Endothelial cell of umbilical vein (primary cell): ENCODE measurements around the gene DHX30. TPM values are rescaled to one million over a fixed set of nuclear protein-coding genes. Genes with fewer than 3 reads are reported as not detected.

Source experiments
- BruUV-seq: library from RNA; stranded (reverse); fragments of 400-500 nt; replicated peaks from 2 replicates; lab custom pipeline; 2021; lab: Mats Ljungman, UMichigan
- CTCF ChIA-PET: fragments of 300-600, 350-600 bp; sonication (Branson Sonifier 250); formaldehyde crosslinking; loops from one replicate; lab custom pipeline; 2021; ENCODE audit warnings: antibody characterized with exemption, inconsistent platforms; lab: Charles Lee
- POLR2A ChIA-PET: fragments of 300-600, 350-600 bp; sonication (Branson Sonifier 250); formaldehyde crosslinking; loops from one replicate; lab custom pipeline; 2021; ENCODE audit warnings: antibody characterized with exemption, inconsistent platforms; lab: Charles Lee
- DNase-seq: peaks from one replicate; pipeline ENCODE4 v3.0.0-alpha.2; 2011; ENCODE audit warnings: low read depth, low spot score
- FAIRE-seq: peaks from 2 replicates; lab custom pipeline; 2011; peaks lifted over from hg19 to GRCh38; lab: Jason Lieb, UNC
- H2AFZ ChIP-seq: 2 replicates; pipeline ENCODE4 v1.6.0; 2012; ENCODE audit warnings: low read depth, low read length, control low read depth, inconsistent platforms
- H3K27ac ChIP-seq: 2 replicates; pipeline ENCODE4 v1.5.1; 2011; ENCODE audit warnings: low read depth, mild to moderate bottlenecking, control low read depth, low read length, moderate library complexity; ENCODE audit not compliant: insufficient read depth
- H3K27me3 ChIP-seq, 2 experiments: 2 replicates each; pipeline versions ENCODE4 v1.6.0 to v1.6.1; 2011; ENCODE audit warnings: low read length in 2 of 2, mixed read lengths in 1 of 2; ENCODE audit not compliant: control insufficient read depth in 2 of 2, insufficient read depth in 2 of 2
- H3K36me3 ChIP-seq, 2 experiments: 2 replicates in 1 of 2; 3 replicates in 1 of 2; pipeline ENCODE4 v1.5.1; 2011; ENCODE audit warnings: low read length in 2 of 2, mild to moderate bottlenecking in 1 of 2, moderate library complexity in 1 of 2; ENCODE audit not compliant: control insufficient read depth in 2 of 2, insufficient read depth in 2 of 2; ENCODE audit errors: extremely low read depth in 1 of 2
- H3K4me1 ChIP-seq: 3 replicates; pipeline ENCODE4 v1.5.1; 2011; ENCODE audit warnings: mild to moderate bottlenecking, low read length; ENCODE audit not compliant: control insufficient read depth, insufficient read depth; ENCODE audit errors: extremely low read depth
- H3K4me2 ChIP-seq: 2 replicates; pipeline ENCODE4 v1.6.1; 2011; ENCODE audit warnings: low read length, control low read depth, mixed read lengths; ENCODE audit not compliant: insufficient read depth
- H3K4me3 ChIP-seq, 3 experiments: fragments of 200-600 bp in 1 of 3; sonication (generic), shearing (Covaris generic) in 1 of 3; replicated peaks in 1 of 3; 2 replicates each; pipeline ENCODE4 v1.5.1; 2011 to 2016; ENCODE audit warnings: control low read depth in 3 of 3, low read length in 3 of 3, mild to moderate bottlenecking in 2 of 3, inconsistent platforms in 1 of 3, low read depth in 1 of 3, moderate library complexity in 1 of 3; ENCODE audit not compliant: insufficient read depth in 1 of 3
- H3K79me2 ChIP-seq: 2 replicates; pipeline ENCODE4 v1.6.0; 2012; ENCODE audit warnings: low read length, inconsistent platforms; ENCODE audit not compliant: control insufficient read depth, insufficient read depth
- H3K9ac ChIP-seq: replicated peaks from 2 replicates; pipeline ENCODE3; 2011; ENCODE audit warnings: low read length, control low read depth; ENCODE audit not compliant: insufficient read depth; ENCODE audit errors: extremely low read depth
- H3K9me1 ChIP-seq: replicated peaks from 3 replicates; pipeline ENCODE4 v1.6.0; 2011; ENCODE audit warnings: mild to moderate bottlenecking, low read length; ENCODE audit not compliant: control insufficient read depth, insufficient read depth; ENCODE audit errors: extremely low read depth
- H3K9me3 ChIP-seq: replicated peaks from 2 replicates; pipeline ENCODE4 v1.5.1; 2012; ENCODE audit warnings: low read length, inconsistent platforms; ENCODE audit not compliant: control insufficient read depth, insufficient read depth
- H4K20me1 ChIP-seq: replicated peaks from 2 replicates; pipeline ENCODE3; 2011; ENCODE audit warnings: mild to moderate bottlenecking, low read length; ENCODE audit not compliant: control insufficient read depth, insufficient read depth; ENCODE audit errors: extremely low read depth
- CTCF ChIP-seq, 2 donors: IDR thresholded peaks; 1 replicate in 1 of 2; 2 replicates in 1 of 2; pipeline ENCODE4 v1.5.1; 2011; ENCODE audit warnings: low read length in 2 of 2, mild to moderate bottlenecking in 2 of 2, moderate library complexity in 2 of 2, control low read depth in 1 of 2, inconsistent platforms in 1 of 2, low read depth in 1 of 2; ENCODE audit not compliant: insufficient read depth in 1 of 2; ENCODE audit errors: extremely low read depth in 1 of 2
- EZH2 ChIP-seq: IDR thresholded peaks from 2 replicates; pipeline ENCODE4 v1.6.1; 2012; ENCODE audit warnings: borderline replicate concordance, low read depth, mild to moderate bottlenecking, moderate library complexity, low read length, inconsistent platforms; ENCODE audit not compliant: severe bottlenecking
- FOS ChIP-seq: IDR thresholded peaks from 2 replicates; pipeline ENCODE4 v1.6.1; 2011; ENCODE audit warnings: mild to moderate bottlenecking, low read length, moderate library complexity, borderline replicate concordance; ENCODE audit not compliant: insufficient read depth
- GATA2 ChIP-seq: IDR thresholded peaks from 2 replicates; pipeline ENCODE4 v1.7.0; 2011; ENCODE audit warnings: low read depth, mild to moderate bottlenecking, moderate library complexity, mixed read lengths, low read length; ENCODE audit not compliant: insufficient read length, insufficient read depth
- JUN ChIP-seq: IDR thresholded peaks from 2 replicates; pipeline ENCODE4 v1.6.1; 2011; ENCODE audit warnings: borderline replicate concordance, low read depth; ENCODE audit not compliant: insufficient read length, insufficient read depth
- MAX ChIP-seq: IDR thresholded peaks from 2 replicates; pipeline ENCODE4 v1.6.1; 2011; ENCODE audit not compliant: insufficient read depth, insufficient read length
- MYC ChIP-seq: IDR thresholded peaks from one replicate; pipeline ENCODE4 v1.6.1; 2011; ENCODE audit warnings: mild to moderate bottlenecking, low read depth, low read length
- POLR2A ChIP-seq: IDR thresholded peaks from 2 replicates; pipeline ENCODE4 v1.6.1; 2012; ENCODE audit warnings: low read depth, mild to moderate bottlenecking, control low read depth, low read length
- POLR2AphosphoS5 ChIP-seq: IDR thresholded peaks from 2 replicates; pipeline ENCODE4 v1.6.1; 2012; ENCODE audit warnings: low read depth, mild to moderate bottlenecking, control low read depth, low read length, moderate library complexity; ENCODE audit not compliant: insufficient read depth
- dilution Hi-C: fragments of 300-500 bp; cut with MboI; formaldehyde crosslinking; loops from one replicate; pipeline ENCODE4 v1.15.0; 2019; ENCODE audit warnings: low sequenced_read_pairs; ENCODE audit not compliant: extremely low pct_ligation_motif_present
- intact Hi-C: fragments of 100-400 bp; cut with micrococcal nuclease; formaldehyde crosslinking; loops from one replicate; pipeline ENCODE4 v1.10.0; 2022
- polyA plus RNA-seq, 4 experiments: library from polyadenylated mRNA; depleted of rRNA in 3 of 4; stranded (reverse) in 3 of 4; unstranded in 1 of 4; fragments of >200 nt; gene quantifications; 2 replicates each; pipeline versions ENCODE4 v1.2.1 to v1.2.3, GENCODE V29; 2011 to 2012; ENCODE audit warnings: missing spikeins in 1 of 4
- total RNA-seq: library from RNA; stranded (reverse); gene quantifications from 2 replicates; pipeline ENCODE4 v1.2.3, GENCODE V29; 2021

The DHX30 gene
- total and polyA plus RNA-seq, 2 donors (not counting 3 experiments of a cell fraction or from before 2014, with no cell fraction given) = 79.0 to 86.9 TPM

DNA sequence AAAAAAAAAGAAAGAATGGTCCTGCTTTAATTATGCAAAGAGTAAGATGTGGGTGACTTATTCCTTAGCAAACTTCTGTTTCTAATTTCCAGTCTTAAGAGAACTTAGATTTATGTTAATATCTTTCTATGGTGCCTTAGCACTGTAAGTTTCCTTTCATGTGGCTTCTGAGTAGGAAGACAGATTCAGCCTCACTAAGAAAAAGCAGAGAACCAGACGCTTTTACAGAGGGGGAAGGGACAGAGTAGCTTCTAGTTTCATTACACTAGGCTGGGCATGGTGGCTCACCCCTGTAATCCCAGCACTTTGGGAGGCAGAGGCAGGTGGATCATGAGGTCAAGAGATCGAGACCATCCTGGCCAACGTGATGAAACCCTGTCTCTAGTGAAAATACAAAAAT lies 95.0 kb downstream of the DHX30 start:
- no peak overlapping the region for H2AFZ ChIP-seq
- no peak overlapping the region for H3K27ac ChIP-seq
- CTCF ChIA-PET = interaction anchor here (0.7 kb wide), 1 partner anchor 21 kb away, joined by 5 read pairs; no protein-coding TSS in a partner anchor
- intact Hi-C loops (no loop called here), dilution Hi-C loops (no loop called here)
- H3K4me1 ChIP-seq = no peaks in the 10 kb centered on the region
- H3K4me3 ChIP-seq = no peak overlapping the region
- FAIRE-seq = no peak
- no peaks in the 10 kb centered on the region for H3K79me2 ChIP-seq
- H3K36me3 ChIP-seq = peaks cover 0 to 3% of the 10 kb centered on the region in 2 experiments
- TF ChIP-seq POLR2AphosphoS5 (no peak), FOS (no peak), MAX (no peak), MYC (no peak), POLR2A (no peak), CTCF (IDR thresholded peaks at IDR 0.05; ENCODE audit: extremely low read depth in 1 of 2, insufficient read depth in 1 of 2, low read depth in 1 of 2, low read length in 2 of 2) (no peak), EZH2 (no peak), JUN (no peak), GATA2 (no peak)
- H3K9me3 ChIP-seq = no peaks in the 10 kb centered on the region
- no peaks in the 10 kb centered on the region for H3K27me3 ChIP-seq
- no peak for DNase-seq
- no peak overlapping the region for H3K9ac ChIP-seq
- H3K4me2 ChIP-seq = no peak overlapping the region
- H4K20me1 ChIP-seq = peaks cover 3% of the 10 kb centered on the region
- H3K9me1 ChIP-seq = no peaks in the 10 kb centered on the region
- BruUV-seq = no TSS peak
- POLR2A ChIA-PET = no interaction called here
